T-cell (primary cell): ENCODE data around the gene DRD3. TPM values are rescaled to one million over a fixed set of nuclear protein-coding genes. Genes with fewer than 3 reads are reported as not detected.

ENCODE experiments used
- ATAC-seq, 4 experiments: fragments of 200-7000 bp in 3 of 4; fragments of 150-1000 bp in 1 of 4; cut with Tn5 transposase; replicated peaks in 1 of 4; 1 replicate in 3 of 4; 2 replicates in 1 of 4; pipeline ENCODE4 v1.10.0; 2021; ENCODE audit warnings: moderate library complexity in 3 of 4, mild to moderate bottlenecking in 2 of 4, moderate number of reproducible peaks in 1 of 4
- CTCF ChIA-PET, 2 donors: fragments of 300-600 bp; sonication (Branson Sonifier 250); formaldehyde crosslinking; loops; one replicate each; lab custom pipeline; 2022; ENCODE audit warnings: antibody characterized with exemption in 2 of 2; lab: Charles Lee
- POLR2A ChIA-PET, 2 donors: fragments of 300-600 bp; sonication (Branson Sonifier 250); formaldehyde crosslinking; loops; one replicate each; lab custom pipeline; 2022; ENCODE audit warnings: antibody characterized with exemption in 2 of 2; lab: Charles Lee
- DNase-seq, 35 experiments: peaks; one replicate each; pipeline versions ENCODE4 v3.0.0 to v3.0.0-alpha.2; 2013 to 2023
- H3K27ac ChIP-seq: one replicate; pipeline ENCODE4 v1.5.1; 2013; ENCODE audit warnings: low read length
- H3K27me3 ChIP-seq, 2 experiments: replicated peaks in 1 of 2; 1 replicate in 1 of 2; 2 replicates in 1 of 2; pipeline versions ENCODE4 v1.6.1 to v1.7.0; 2013; ENCODE audit warnings: low read length in 1 of 2, mixed read lengths in 1 of 2; ENCODE audit not compliant: control insufficient read depth in 2 of 2, insufficient read depth in 2 of 2; ENCODE audit errors: extremely low read depth in 1 of 2
- H3K36me3 ChIP-seq, 2 donors: 1 replicate in 1 of 2; 2 replicates in 1 of 2; pipeline versions ENCODE4 v1.6.1 to v1.7.0; 2013; ENCODE audit warnings: low read length in 1 of 2; ENCODE audit not compliant: control insufficient read depth in 2 of 2, insufficient read depth in 1 of 2; ENCODE audit errors: extremely low read depth in 1 of 2
- H3K4me1 ChIP-seq, 2 experiments: 1 replicate in 1 of 2; 2 replicates in 1 of 2; pipeline versions ENCODE4 v1.6.1 to v1.7.0; 2013; ENCODE audit warnings: low read length in 2 of 2, mixed read lengths in 1 of 2; ENCODE audit not compliant: insufficient read depth in 2 of 2, control insufficient read depth in 1 of 2; ENCODE audit errors: extremely low read depth in 1 of 2
- H3K4me3 ChIP-seq, 2 donors: 1 replicate in 1 of 2; 2 replicates in 1 of 2; pipeline versions ENCODE4 v1.5.1 to v1.7.0; 2013; ENCODE audit warnings: mild to moderate bottlenecking in 2 of 2, low read length in 1 of 2, moderate library complexity in 1 of 2; ENCODE audit not compliant: control insufficient read depth in 1 of 2; ENCODE audit errors: extremely low read depth in 1 of 2
- H3K9me3 ChIP-seq: 2 replicates; pipeline ENCODE4 v1.7.0; 2013
- H3K27ac Mint-ChIP-seq, 2 donors: one replicate each; pipeline ENCODE4 v1.8.0; 2020 to 2021; ENCODE audit warnings: mild to moderate bottlenecking in 2 of 2, mixed read lengths in 2 of 2
- H3K27me3 Mint-ChIP-seq, 2 donors: one replicate each; pipeline ENCODE4 v1.8.0; 2021 to 2022; ENCODE audit warnings: mixed read lengths in 2 of 2
- H3K36me3 Mint-ChIP-seq: one replicate; pipeline ENCODE4 v1.8.0; 2021; ENCODE audit warnings: mixed read lengths
- H3K4me1 Mint-ChIP-seq, 3 donors: one replicate each; pipeline ENCODE4 v1.8.0; 2020 to 2022; ENCODE audit warnings: mixed read lengths in 3 of 3, mild to moderate bottlenecking in 1 of 3
- H3K4me3 Mint-ChIP-seq, 3 donors: one replicate each; pipeline ENCODE4 v1.8.0; 2020 to 2022; ENCODE audit warnings: mild to moderate bottlenecking in 3 of 3, mixed read lengths in 3 of 3, moderate library complexity in 3 of 3
- H3K9me3 Mint-ChIP-seq, 3 donors: one replicate each; pipeline ENCODE4 v1.8.0; 2020 to 2022; ENCODE audit warnings: mixed read lengths in 3 of 3
- WGBS: methylation state at CpG from one replicate; pipeline ENCODE4 v1.1.5; 2013; ENCODE audit warnings: missing lambda C conversion rate; ENCODE audit not compliant: insufficient coverage; 5-methylcytosine and 5-hydroxymethylcytosine counted together
- total RNA-seq, 35 experiments: library from RNA in 6 of 35; stranded (reverse) in 6 of 35; fragments of 120-200 nt in 1 of 35; gene quantifications; one replicate each; pipeline versions ENCODE4 v1.2.1 to v1.2.4 and lab custom pipeline; 2013 to 2026

DRD3 gene
- total RNA-seq, 5 donors from 2014 or later (not counting 1 experiment from before 2014, with no cell fraction given), result 0.23 to 0.26 TPM; not detected in 3

DNA sequence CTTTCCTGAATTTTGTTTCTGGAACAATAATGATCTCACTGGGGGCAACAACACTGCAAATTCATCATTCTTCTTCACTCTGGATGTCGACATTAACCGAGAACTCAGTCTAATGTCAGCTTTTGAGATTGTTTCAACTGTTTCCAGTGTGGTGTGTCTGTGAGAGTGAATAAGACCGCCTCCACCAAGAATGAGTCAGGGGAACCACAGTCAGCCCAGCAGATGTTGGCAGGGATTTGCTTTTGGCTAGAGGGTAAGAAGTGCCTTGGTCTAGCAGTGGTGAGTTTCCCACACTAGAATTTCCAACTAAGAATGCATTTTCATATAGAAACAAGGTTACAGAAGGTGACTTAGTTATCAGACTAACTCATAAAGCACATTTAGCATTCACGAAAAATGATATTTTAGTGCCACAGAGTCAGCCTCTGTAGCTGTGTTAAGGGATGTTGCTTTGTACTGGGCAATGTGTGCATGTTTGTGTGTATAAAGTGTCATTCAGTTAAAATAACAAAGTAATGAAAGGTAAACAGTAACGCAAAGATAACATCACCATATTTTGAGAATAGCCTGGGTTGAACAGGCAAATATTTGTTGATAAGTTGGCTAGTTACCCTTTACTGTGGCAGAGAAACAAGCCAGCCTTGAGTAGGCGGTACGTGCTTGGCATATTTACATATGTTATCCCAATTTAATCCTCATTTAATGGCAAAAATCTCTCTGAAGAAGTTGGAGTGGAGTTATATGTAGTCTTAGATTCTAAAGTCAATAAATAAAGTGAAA lies 33.8 kb downstream of the DRD3 start:
- no peaks in the 10 kb centered on the region for H3K36me3 ChIP-seq
- H3K27me3 ChIP-seq, result peaks cover 0 to 3% of the 10 kb centered on the region in 2 experiments
- no peaks in the 10 kb centered on the region for H3K36me3 Mint-ChIP-seq
- no peak overlapping the region for H3K27ac ChIP-seq
- no peak for DNase-seq
- no peak for ATAC-seq
- no peaks in the 10 kb centered on the region for H3K9me3 Mint-ChIP-seq
- H3K27ac Mint-ChIP-seq, result no peak overlapping the region
- H3K4me1 Mint-ChIP-seq, result no peaks in the 10 kb centered on the region
- POLR2A ChIA-PET, result no interaction called here
- CTCF ChIA-PET, result no interaction called here
- no peak overlapping the region for H3K4me3 Mint-ChIP-seq
- no CpG with 5 or more reads among the region's 7 CpGs for WGBS
- no peaks in the 10 kb centered on the region for H3K4me1 ChIP-seq
- peaks cover 3% of the 10 kb centered on the region in 2 donors for H3K27me3 Mint-ChIP-seq
- no peak overlapping the region for H3K4me3 ChIP-seq
- no peaks in the 10 kb centered on the region for H3K9me3 ChIP-seq

DNA sequence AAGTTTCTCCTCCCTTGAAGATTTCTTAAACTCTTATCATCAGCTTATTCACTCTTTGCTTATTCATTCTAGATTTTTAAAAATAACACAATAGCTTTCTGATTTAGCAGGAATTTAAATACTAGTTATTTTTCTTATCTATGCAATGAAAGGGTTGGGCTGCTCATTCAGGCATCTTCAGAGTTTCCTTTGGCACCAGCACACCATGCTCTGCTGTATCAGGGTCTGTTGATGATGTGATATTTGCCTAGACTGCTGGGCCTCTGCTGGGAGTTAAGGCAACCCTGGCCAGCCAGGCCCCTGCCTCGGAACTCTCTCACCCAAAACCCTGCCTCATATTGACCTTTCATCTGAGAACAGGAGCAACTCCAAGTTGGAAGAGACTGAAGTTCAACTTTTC lies 35.0 kb downstream of the DRD3 start:
- Histone ChIP-seq H3K27me3 (peaks cover 0 to 3% of the 10 kb centered on the region in 2 experiments), H3K4me1 (no peaks in the 10 kb centered on the region), H3K9me3 (no peaks in the 10 kb centered on the region), H3K4me3 (no peak overlapping the region), H3K27ac (no peak overlapping the region), H3K36me3 (no peaks in the 10 kb centered on the region)
- no peaks in the 10 kb centered on the region for H3K4me1 Mint-ChIP-seq
- H3K36me3 Mint-ChIP-seq, result no peaks in the 10 kb centered on the region
- 100% methylated on average over 1 of the region's 1 CpG for WGBS
- ChIA-PET CTCF (interaction anchor here in 1 of 2 donors (1.1 kb wide), 1 partner anchor 9 kb away, joined by 7 read pairs; no protein-coding TSS in a partner anchor), POLR2A (interaction anchor here in 1 of 2 donors (0.5 kb wide), 1 partner anchor 175 kb away, joined by 5 read pairs; no protein-coding TSS in a partner anchor)
- no peak overlapping the region for H3K4me3 Mint-ChIP-seq
- H3K27me3 Mint-ChIP-seq, result peaks cover 3% of the 10 kb centered on the region in 2 donors
- H3K9me3 Mint-ChIP-seq, result no peaks in the 10 kb centered on the region
- no peak for DNase-seq
- ATAC-seq, result no peak
- H3K27ac Mint-ChIP-seq, result no peak overlapping the region

DNA sequence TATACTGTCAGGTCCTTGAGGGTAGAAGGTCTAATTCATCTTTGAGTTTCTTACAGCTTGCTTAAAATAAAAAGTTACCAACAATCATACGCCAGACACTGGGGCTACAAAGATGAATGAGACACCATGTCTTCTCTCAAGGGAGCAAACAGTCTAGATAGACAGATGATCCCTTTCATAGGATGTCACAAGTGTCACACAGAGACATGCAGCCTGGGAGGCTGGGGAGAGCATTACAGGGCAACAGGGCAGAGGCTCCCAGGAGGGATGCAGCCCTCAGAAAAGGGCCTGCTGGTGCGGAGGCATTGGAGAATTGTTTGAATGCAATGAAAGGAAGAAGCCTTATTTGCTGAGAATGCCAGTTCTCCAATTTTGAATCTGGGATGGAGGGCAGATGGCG lies 39.0 kb downstream of the DRD3 start:
- ATAC-seq (no peak), DNase-seq (no peak)
- H3K4me3 ChIP-seq, result no peak overlapping the region
- no peaks in the 10 kb centered on the region for H3K9me3 Mint-ChIP-seq
- ChIA-PET CTCF (no interaction called here), POLR2A (no interaction called here)
- peaks cover 3% of the 10 kb centered on the region for H3K36me3 Mint-ChIP-seq
- H3K27me3 ChIP-seq, result peaks cover 0 to 3% of the 10 kb centered on the region in 2 experiments
- no peak overlapping the region for H3K4me3 Mint-ChIP-seq
- 86% methylated on average over 2 of the region's 3 CpGs for WGBS
- no peak overlapping the region for H3K27ac ChIP-seq
- H3K4me1 Mint-ChIP-seq, result no peaks in the 10 kb centered on the region
- H3K27me3 Mint-ChIP-seq, result peaks cover 3% of the 10 kb centered on the region in 2 donors
- H3K9me3 ChIP-seq, result no peaks in the 10 kb centered on the region
- no peaks in the 10 kb centered on the region for H3K36me3 ChIP-seq
- H3K27ac Mint-ChIP-seq, result no peak overlapping the region
- no peaks in the 10 kb centered on the region for H3K4me1 ChIP-seq

DNA sequence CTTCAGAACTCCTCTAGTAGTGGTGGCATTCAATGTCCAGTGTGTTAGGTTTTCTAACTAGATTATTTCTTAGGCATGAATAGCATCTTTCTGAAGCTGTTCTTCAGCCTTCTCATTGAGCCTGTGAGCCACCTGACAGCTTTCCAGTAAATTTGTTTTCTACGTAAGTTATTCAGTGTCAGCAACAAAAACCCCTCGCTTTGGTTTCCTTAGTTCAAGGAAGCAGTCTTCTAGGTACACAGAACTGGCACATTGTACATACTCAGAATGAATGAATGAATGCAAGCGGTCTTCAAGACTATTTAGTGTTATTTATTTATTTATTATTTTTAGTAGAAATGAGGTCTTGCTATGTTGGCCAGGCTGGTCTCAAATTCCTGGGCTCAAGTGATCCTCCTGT lies 44.9 kb downstream of the DRD3 start:
- DNase-seq, result no peak
- CTCF ChIA-PET, result no interaction called here
- POLR2A ChIA-PET, result no interaction called here
- Histone ChIP-seq H3K27ac (no peak overlapping the region), H3K27me3 (peaks cover 0 to 4% of the 10 kb centered on the region in 2 experiments), H3K4me1 (no peaks in the 10 kb centered on the region), H3K4me3 (no peak overlapping the region), H3K9me3 (no peaks in the 10 kb centered on the region), H3K36me3 (no peaks in the 10 kb centered on the region)
- H3K27ac Mint-ChIP-seq, result no peak overlapping the region
- no peaks in the 10 kb centered on the region for H3K4me1 Mint-ChIP-seq
- H3K36me3 Mint-ChIP-seq, result peaks cover 3% of the 10 kb centered on the region
- no peaks in the 10 kb centered on the region for H3K9me3 Mint-ChIP-seq
- no peak for ATAC-seq
- WGBS, result 80% methylated on average over 2 of the region's 3 CpGs
- H3K27me3 Mint-ChIP-seq, result peaks cover 0 to 4% of the 10 kb centered on the region in 2 donors
- H3K4me3 Mint-ChIP-seq, result no peak overlapping the region

DNA sequence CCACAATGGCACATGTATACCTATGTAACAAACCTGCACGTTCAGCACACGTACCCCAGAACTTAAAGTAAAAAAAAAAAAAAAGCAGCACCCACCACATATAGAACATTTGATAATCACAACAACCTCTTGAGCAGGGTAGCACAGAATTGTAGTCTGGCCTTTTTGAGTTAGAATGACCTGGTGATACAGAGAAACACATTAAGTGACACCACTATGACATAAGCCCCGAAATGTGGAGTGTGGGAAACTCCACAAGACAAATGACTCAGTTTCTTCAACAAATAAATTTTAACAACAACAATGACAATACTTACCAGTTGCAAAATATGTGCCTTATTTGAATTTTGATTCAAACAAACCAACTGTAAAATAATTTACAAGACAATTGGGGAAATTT lies 46.4 kb downstream of the DRD3 start:
- Mint-ChIP-seq H3K27ac (no peak overlapping the region), H3K9me3 (no peaks in the 10 kb centered on the region), H3K36me3 (peaks cover 3% of the 10 kb centered on the region), H3K4me1 (no peaks in the 10 kb centered on the region), H3K4me3 (no peak overlapping the region), H3K27me3 (peaks cover 0 to 4% of the 10 kb centered on the region in 2 donors)
- ChIA-PET CTCF (no interaction called here), POLR2A (no interaction called here)
- no peak overlapping the region for H3K27ac ChIP-seq
- no peak for ATAC-seq
- no peaks in the 10 kb centered on the region for H3K4me1 ChIP-seq
- no peaks in the 10 kb centered on the region for H3K36me3 ChIP-seq
- peaks cover 0 to 4% of the 10 kb centered on the region in 2 experiments for H3K27me3 ChIP-seq
- WGBS, result no CpG with 5 or more reads among the region's 3 CpGs
- H3K4me3 ChIP-seq, result no peak overlapping the region
- DNase-seq, result no peak
- H3K9me3 ChIP-seq, result no peaks in the 10 kb centered on the region

DNA sequence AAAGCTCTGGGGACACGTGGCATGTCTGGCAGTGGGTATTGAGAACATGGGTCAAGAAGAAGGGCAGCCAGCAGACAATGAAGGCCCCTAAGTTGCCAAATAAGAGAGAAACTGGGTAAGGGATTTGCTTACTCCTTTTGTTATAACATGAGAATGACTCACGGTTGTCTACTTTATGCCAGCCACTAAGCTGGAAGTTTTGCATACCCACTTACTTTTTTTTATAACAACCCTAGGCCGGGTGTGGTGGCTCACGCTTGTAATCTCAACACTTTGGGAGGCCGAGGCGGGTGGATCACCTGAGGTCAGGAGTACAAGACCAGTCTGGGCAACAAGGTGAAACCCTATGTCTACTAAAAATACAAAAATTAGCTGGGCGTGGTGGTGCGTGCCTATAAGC lies 50.0 kb downstream of the DRD3 start:
- no peaks in the 10 kb centered on the region for H3K36me3 ChIP-seq
- no peaks in the 10 kb centered on the region for H3K9me3 ChIP-seq
- DNase-seq (no peak), ATAC-seq (no peak)
- no peak overlapping the region for H3K4me3 Mint-ChIP-seq
- no peak overlapping the region for H3K4me3 ChIP-seq
- no peaks in the 10 kb centered on the region for H3K36me3 Mint-ChIP-seq
- H3K27ac ChIP-seq, result no peak overlapping the region
- ChIA-PET POLR2A (no interaction called here), CTCF (interaction anchor here in 1 of 2 donors (0.5 kb wide), 1 partner anchor 586 kb away, joined by 3 read pairs; no protein-coding TSS in a partner anchor)
- no peaks in the 10 kb centered on the region for H3K4me1 Mint-ChIP-seq
- H3K27me3 ChIP-seq, result peaks cover 0 to 4% of the 10 kb centered on the region in 2 experiments
- 97% methylated on average over 4 of the region's 8 CpGs for WGBS
- no peak overlapping the region for H3K27ac Mint-ChIP-seq
- no peaks in the 10 kb centered on the region for H3K4me1 ChIP-seq
- H3K9me3 Mint-ChIP-seq, result no peaks in the 10 kb centered on the region
- peaks cover 0 to 4% of the 10 kb centered on the region in 2 donors for H3K27me3 Mint-ChIP-seq
